Lung (tissue), 12 donors: ENCODE data around the gene RALGPS2. TPM values are rescaled to one million over a fixed set of nuclear protein-coding genes. Genes with fewer than 3 reads are reported as not detected.

Source experiments
- ATAC-seq: fragments of 200-7000 bp; cut with Tn5 transposase; one replicate; pipeline ENCODE4 v1.9.1; 2020; ENCODE audit warnings: moderate number of reproducible peaks; ENCODE audit not compliant: insufficient read depth, low FRiP score
- DNase-seq, 3 donors: peaks; one replicate each; pipeline ENCODE4 v3.0.0-alpha.2; 2013 to 2017
- H3K27ac ChIP-seq, 2 donors: one replicate each; pipeline ENCODE4 v1.5.1; 2013; ENCODE audit warnings: mild to moderate bottlenecking in 2 of 2, moderate library complexity in 2 of 2, control low read depth in 1 of 2, inconsistent platforms in 1 of 2, low read depth in 1 of 2, low read length in 1 of 2
- H3K27me3 ChIP-seq, 3 donors: one replicate each; pipeline ENCODE4 v1.5.1; 2013; ENCODE audit warnings: low read length in 2 of 3; ENCODE audit not compliant: control insufficient read depth in 3 of 3, insufficient read depth in 3 of 3
- H3K36me3 ChIP-seq, 4 donors: one replicate each; pipeline ENCODE4 v1.5.1; 2013; ENCODE audit warnings: low read length in 4 of 4, mild to moderate bottlenecking in 1 of 4, moderate library complexity in 1 of 4; ENCODE audit not compliant: control insufficient read depth in 4 of 4, insufficient read depth in 4 of 4
- H3K4me1 ChIP-seq, 5 donors: one replicate each; pipeline ENCODE4 v1.5.1; 2013; ENCODE audit warnings: low read length in 5 of 5, mild to moderate bottlenecking in 2 of 5, moderate library complexity in 1 of 5; ENCODE audit not compliant: control insufficient read depth in 5 of 5, insufficient read depth in 5 of 5
- H3K4me3 ChIP-seq: one replicate; pipeline ENCODE4 v1.5.1; 2013; ENCODE audit warnings: mild to moderate bottlenecking, control low read depth, moderate library complexity
- H3K9ac ChIP-seq, 2 donors: one replicate each; pipeline ENCODE4 v1.5.1; 2013; ENCODE audit warnings: low read length in 2 of 2, control low read depth in 1 of 2; ENCODE audit not compliant: insufficient read depth in 1 of 2
- H3K9me3 ChIP-seq, 4 donors: one replicate each; pipeline ENCODE4 v1.5.1; 2013; ENCODE audit warnings: low read length in 3 of 4, mild to moderate bottlenecking in 1 of 4, moderate library complexity in 1 of 4; ENCODE audit not compliant: control insufficient read depth in 4 of 4, insufficient read depth in 3 of 4
- WGBS, 2 donors: extraction: QIAGEN DNeasy Blood & Tissue Kit; methylation state at CpG; one replicate each; pipeline ENCODE4 v1.1.7; 2013; 5-methylcytosine and 5-hydroxymethylcytosine counted together
- polyA plus RNA-seq, 2 donors: library from polyadenylated mRNA; stranded (reverse); fragments of 200-250 nt; gene quantifications; one replicate each; pipeline ENCODE4 v1.2.1, GENCODE V29; 2013
- total RNA-seq, 2 donors: library from RNA; depleted of rRNA in 1 of 2; stranded (reverse); fragments of >200 nt in 1 of 2; gene quantifications; one replicate each; pipeline ENCODE4 v1.2.1, GENCODE V29; 2014 to 2021
- TF ChIP-seq, protein P1 (sequence below): IDR thresholded peaks from 2 replicates; pipeline ENCODE4 v1.5.1; 2012; ENCODE audit warnings: mild to moderate bottlenecking; ENCODE audit errors: control extremely low read depth, extremely low read depth
- donor health status: control.
- donor health status: control.
- donor health status: Bipolar disorder and iron deficiency.
- donor health status: healthy.
- donor health status: DM: yes; HTN: yes; CAD: no.

RALGPS2 gene
- total and polyA plus RNA-seq, 4 donors = 1.2 to 33.2 (median 5.1) TPM

DNA sequence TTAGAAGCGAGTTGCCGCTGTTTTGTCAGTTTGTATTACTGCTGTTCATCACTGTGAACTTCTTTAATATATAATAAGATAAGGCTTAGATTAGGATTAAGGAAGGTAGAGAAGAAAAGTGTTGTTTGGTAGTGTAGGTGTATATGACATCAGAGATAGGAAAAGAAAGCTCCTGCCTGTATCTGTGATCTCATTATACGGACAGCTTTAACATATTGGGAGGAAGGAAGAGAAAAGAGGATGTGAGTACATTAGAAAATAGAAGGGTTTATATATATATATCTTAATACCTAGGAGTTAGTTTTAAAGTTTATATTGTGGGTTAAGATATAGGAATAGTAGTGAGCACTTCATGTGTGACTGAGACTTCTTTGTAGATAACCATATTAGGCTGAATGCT, 71.0 kb downstream of the RALGPS2 start:
- ATAC-seq = no peak
- TF ChIP-seq, protein P1, sequence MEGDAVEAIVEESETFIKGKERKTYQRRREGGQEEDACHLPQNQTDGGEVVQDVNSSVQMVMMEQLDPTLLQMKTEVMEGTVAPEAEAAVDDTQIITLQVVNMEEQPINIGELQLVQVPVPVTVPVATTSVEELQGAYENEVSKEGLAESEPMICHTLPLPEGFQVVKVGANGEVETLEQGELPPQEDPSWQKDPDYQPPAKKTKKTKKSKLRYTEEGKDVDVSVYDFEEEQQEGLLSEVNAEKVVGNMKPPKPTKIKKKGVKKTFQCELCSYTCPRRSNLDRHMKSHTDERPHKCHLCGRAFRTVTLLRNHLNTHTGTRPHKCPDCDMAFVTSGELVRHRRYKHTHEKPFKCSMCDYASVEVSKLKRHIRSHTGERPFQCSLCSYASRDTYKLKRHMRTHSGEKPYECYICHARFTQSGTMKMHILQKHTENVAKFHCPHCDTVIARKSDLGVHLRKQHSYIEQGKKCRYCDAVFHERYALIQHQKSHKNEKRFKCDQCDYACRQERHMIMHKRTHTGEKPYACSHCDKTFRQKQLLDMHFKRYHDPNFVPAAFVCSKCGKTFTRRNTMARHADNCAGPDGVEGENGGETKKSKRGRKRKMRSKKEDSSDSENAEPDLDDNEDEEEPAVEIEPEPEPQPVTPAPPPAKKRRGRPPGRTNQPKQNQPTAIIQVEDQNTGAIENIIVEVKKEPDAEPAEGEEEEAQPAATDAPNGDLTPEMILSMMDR = no peak
- no peak for DNase-seq
- Histone ChIP-seq H3K4me1 (no peaks in the 10 kb centered on the region), H3K4me3 (no peak overlapping the region), H3K36me3 (no peaks in the 10 kb centered on the region), H3K9me3 (peaks cover 0 to 7% (median 0%) of the 10 kb centered on the region in 4 donors), H3K27ac (no peak overlapping the region), H3K9ac (no peak overlapping the region), H3K27me3 (no peaks in the 10 kb centered on the region)
- 81 to 90% methylated on average over 3 of the region's 3 CpGs for WGBS, 2 donors

DNA sequence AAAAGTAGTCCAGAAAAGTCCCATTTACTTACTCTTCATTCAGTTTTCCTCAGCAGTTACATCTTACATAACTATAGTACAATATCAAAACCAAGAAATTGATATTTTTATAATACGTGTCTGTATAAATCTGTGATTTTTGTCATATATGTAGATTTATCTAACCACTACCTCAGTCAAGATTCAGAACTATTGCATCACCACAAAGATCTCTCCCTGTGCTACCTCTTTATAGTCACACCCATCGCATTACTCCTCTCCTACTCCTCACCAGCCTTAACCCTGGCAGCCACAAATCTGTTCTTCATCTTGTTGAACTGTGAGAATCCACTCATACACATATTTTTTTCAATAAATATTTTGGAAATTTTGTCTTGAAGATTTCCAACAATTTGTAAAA, 72.5 kb downstream of the RALGPS2 start:
- TF ChIP-seq, protein P1 = no peak
- Histone ChIP-seq H3K4me1 (no peaks in the 10 kb centered on the region), H3K4me3 (no peak overlapping the region), H3K27me3 (no peaks in the 10 kb centered on the region), H3K27ac (no peak overlapping the region), H3K36me3 (no peaks in the 10 kb centered on the region), H3K9ac (no peak overlapping the region), H3K9me3 (peaks cover 0 to 7% (median 0%) of the 10 kb centered on the region in 4 donors)
- ATAC-seq (no peak), DNase-seq (no peak)
- 95 to 97% methylated on average over 2 of the region's 2 CpGs for WGBS, 2 donors

DNA sequence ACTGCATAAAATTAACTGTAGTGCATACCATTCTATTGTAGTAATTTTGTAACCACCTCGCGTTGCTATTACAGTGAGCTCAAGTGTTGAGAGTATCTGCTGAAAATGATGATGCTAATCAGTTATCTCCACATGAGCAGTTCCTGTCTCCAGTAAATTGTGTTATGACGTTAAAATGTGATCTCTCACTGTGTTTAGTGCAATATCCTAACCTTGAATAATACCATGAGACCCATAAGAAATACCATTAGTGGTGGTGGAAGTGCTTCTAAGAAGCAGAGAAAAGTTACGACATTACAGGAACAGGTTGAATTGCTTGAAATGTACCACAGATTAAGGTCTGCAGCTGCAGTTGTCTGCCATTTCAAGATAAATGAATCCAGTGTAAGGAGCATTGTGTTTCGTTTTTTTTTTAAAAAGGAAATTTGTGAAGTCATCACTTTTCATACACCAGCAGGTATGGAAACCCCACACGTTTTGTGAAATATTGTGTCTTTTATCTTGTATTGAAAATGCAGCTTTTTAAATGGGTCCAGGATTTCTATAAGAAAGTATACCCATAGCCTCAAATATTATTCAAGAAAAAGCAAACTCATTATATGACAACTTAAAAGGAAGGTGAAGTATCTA, 73.3 kb downstream of the RALGPS2 start:
- Histone ChIP-seq H3K9me3 (peaks cover 0 to 7% (median 0%) of the 10 kb centered on the region in 4 donors), H3K27me3 (no peaks in the 10 kb centered on the region), H3K4me3 (no peak overlapping the region), H3K4me1 (no peaks in the 10 kb centered on the region), H3K27ac (no peak overlapping the region), H3K36me3 (no peaks in the 10 kb centered on the region), H3K9ac (no peak overlapping the region)
- TF ChIP-seq, protein P1 = no peak
- ATAC-seq = no peak
- WGBS, 2 donors = 90 to 92% methylated on average over 6 of the region's 6 CpGs
- no peak for DNase-seq

DNA sequence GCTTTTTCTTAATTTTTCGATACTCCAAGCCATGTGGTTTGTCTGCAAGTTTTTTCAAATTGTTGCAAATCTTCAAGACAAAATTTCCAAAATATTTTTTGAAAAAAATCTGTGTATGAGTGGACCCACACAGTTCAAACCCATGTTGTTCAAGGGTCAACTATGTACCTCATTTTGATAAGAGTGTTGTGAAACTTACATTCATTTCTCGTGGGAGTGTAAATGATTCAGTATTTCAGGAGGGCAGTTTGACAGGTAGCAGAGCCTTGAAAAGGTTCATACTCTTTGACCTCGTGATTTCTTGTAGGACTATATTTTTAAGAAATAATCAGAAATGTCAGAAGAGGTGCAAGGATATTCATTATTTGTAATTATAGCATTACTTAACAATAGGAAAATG, 77.8 kb downstream of the RALGPS2 start:
- no peak for DNase-seq
- TF ChIP-seq, protein P1 = no peak
- WGBS, 2 donors = 84 to 94% methylated on average over 3 of the region's 3 CpGs
- no peaks in the 10 kb centered on the region for H3K4me1 ChIP-seq
- H3K36me3 ChIP-seq = no peaks in the 10 kb centered on the region
- no peak overlapping the region for H3K4me3 ChIP-seq
- H3K27ac ChIP-seq = no peak overlapping the region
- H3K9me3 ChIP-seq = peaks cover 0 to 7% (median 0%) of the 10 kb centered on the region in 4 donors
- no peak overlapping the region for H3K9ac ChIP-seq
- no peak for ATAC-seq
- H3K27me3 ChIP-seq = no peaks in the 10 kb centered on the region
